ENCODE measurements around the gene FUZ.

DNA sequence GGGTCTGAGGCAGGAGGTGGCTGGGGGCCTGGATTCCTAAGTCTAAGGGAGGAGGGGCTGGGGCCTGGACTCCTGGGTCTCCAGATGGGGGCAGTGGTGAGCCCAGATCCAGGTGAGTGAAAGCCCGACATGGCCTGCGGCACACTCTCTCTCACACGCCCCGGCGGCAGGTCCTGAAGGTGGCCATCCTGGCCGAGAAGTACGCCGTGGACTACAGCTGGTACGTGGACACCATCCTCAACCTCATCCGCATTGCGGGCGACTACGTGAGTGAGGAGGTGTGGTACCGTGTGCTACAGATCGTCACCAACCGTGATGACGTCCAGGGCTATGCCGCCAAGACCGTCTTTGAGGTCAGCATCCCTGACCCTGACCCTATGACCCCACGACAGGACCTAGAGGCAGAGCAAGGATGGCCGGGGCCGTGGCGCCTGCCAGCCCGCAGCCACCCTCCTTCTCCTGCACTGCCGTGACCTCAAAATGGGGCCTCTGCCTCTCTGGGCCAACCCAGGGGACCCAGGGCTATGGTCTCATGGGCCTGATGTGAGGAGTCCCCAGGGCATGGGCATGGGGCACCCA is 13.2 kb downstream of the FUZ start:
- TF ChIP-seq, protein P1, sequence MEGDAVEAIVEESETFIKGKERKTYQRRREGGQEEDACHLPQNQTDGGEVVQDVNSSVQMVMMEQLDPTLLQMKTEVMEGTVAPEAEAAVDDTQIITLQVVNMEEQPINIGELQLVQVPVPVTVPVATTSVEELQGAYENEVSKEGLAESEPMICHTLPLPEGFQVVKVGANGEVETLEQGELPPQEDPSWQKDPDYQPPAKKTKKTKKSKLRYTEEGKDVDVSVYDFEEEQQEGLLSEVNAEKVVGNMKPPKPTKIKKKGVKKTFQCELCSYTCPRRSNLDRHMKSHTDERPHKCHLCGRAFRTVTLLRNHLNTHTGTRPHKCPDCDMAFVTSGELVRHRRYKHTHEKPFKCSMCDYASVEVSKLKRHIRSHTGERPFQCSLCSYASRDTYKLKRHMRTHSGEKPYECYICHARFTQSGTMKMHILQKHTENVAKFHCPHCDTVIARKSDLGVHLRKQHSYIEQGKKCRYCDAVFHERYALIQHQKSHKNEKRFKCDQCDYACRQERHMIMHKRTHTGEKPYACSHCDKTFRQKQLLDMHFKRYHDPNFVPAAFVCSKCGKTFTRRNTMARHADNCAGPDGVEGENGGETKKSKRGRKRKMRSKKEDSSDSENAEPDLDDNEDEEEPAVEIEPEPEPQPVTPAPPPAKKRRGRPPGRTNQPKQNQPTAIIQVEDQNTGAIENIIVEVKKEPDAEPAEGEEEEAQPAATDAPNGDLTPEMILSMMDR (IDR thresholded peaks at IDR 0.05; ENCODE audit: poor library complexity) = no peak
- TF ChIP-seq EZH2 (IDR thresholded peaks at IDR 0.05; ENCODE audit: borderline replicate concordance) = no peak
